GM12801 (cell line): ENCODE measurements around the gene RBM4B.

ENCODE experiments used
- CTCF ChIP-seq: IDR thresholded peaks from one replicate; pipeline ENCODE4 v1.5.1; 2011; ENCODE audit warnings: control low read depth; ENCODE audit not compliant: insufficient read length; ENCODE audit errors: extremely low read depth

RBM4B gene

GRCh38 chr11:66643745-66644437 is 33.8 kb downstream of the RBM4B start:
- no peak for TF ChIP-seq CTCF

- TF ChIP-seq CTCF: no peak
These were observed 35.9 kb downstream of the RBM4B start for GRCh38 chr11:66641834-66642233.

GRCh38 chr11:66639066-66639813 is 38.4 kb downstream of the RBM4B start:
- TF ChIP-seq CTCF: no peak

GRCh38 chr11:66638177-66639065 is 39.3 kb downstream of the RBM4B start, which contains the start of gene RBM4:
Gene RBM4, plus strand, starts transcription at chr11:66638703. Its CDS starts 1,009 bp downstream, at chr11:66639712.
- no peak for TF ChIP-seq CTCF

- no peak for TF ChIP-seq CTCF
These were observed 40.0 kb downstream of the RBM4B start for GRCh38 chr11:66637557-66638176.

- TF ChIP-seq CTCF: no peak
These were observed 41.3 kb downstream of the RBM4B start for GRCh38 chr11:66636411-66636810.
